Measurements from ENCODE around the gene NUMB. TPM values are rescaled to one million over a fixed set of nuclear protein-coding genes. Genes with fewer than 3 reads are reported as not detected.
A peak's percentile ranks its signal among the peaks of the same experiment; 100 is the strongest.

The NUMB gene
- total and polyA plus RNA-seq, 2 donors (not counting 3 experiments of a cell fraction or from before 2014, with no cell fraction given) = 128 to 164 TPM

GRCh38 chr14:73267474-73267873 lies 190.9 kb downstream of the NUMB start:
- Histone ChIP-seq H3K9me3 (replicated peaks; ENCODE audit: control insufficient read depth, insufficient read depth, low read length) (no peaks in the 10 kb centered on the region), H4K20me1 (replicated peaks; ENCODE audit: control insufficient read depth, extremely low read depth, insufficient read depth, low read length) (no peaks in the 10 kb centered on the region), H3K9me1 (replicated peaks; ENCODE audit: control insufficient read depth, extremely low read depth, insufficient read depth, low read length) (no peaks in the 10 kb centered on the region), H3K27ac (ENCODE audit: insufficient read depth, low read depth, low read length) (no peak overlapping the region), H3K79me2 (ENCODE audit: control insufficient read depth, insufficient read depth, low read length) (no peaks in the 10 kb centered on the region), H2AFZ (ENCODE audit: low read depth, low read length) (no peak overlapping the region), H3K36me3 (ENCODE audit: control insufficient read depth in 2 of 2, extremely low read depth in 1 of 2, insufficient read depth in 2 of 2, low read length in 2 of 2) (peaks cover 1 to 2% of the 10 kb centered on the region in 2 experiments), H3K4me1 (ENCODE audit: control insufficient read depth, extremely low read depth, insufficient read depth, low read length) (peaks cover 15% of the 10 kb centered on the region), H3K4me2 (ENCODE audit: insufficient read depth, low read length) (no peak overlapping the region), H3K27me3 (ENCODE audit: control insufficient read depth in 2 of 2, insufficient read depth in 2 of 2, low read length in 2 of 2) (no peaks in the 10 kb centered on the region), H3K4me3 (replicated peaks in 1 of 3; ENCODE audit: insufficient read depth in 1 of 3, low read depth in 1 of 3, low read length in 3 of 3) (no peak overlapping the region), H3K9ac (replicated peaks; ENCODE audit: extremely low read depth, insufficient read depth, low read length) (no peak overlapping the region)
- BruUV-seq (replicated peaks) = no TSS peak
- intact Hi-C loops (cut with micrococcal nuclease) = no loop called here
- DNase-seq (ENCODE audit: low read depth, low spot score) (no peak), FAIRE-seq (no peak)
- CTCF ChIA-PET = interaction anchor here (1.1 to 2.4 kb wide), 3 partner anchors 8 to 204 kb away, joined by 3 to 19 read pairs (median 3); no protein-coding TSS in a partner anchor
- TF ChIP-seq POLR2AphosphoS5 (IDR thresholded peaks at IDR 0.05; ENCODE audit: insufficient read depth, low read depth, low read length) (peak; percentile 24), GATA2 (IDR thresholded peaks at IDR 0.05; ENCODE audit: insufficient read depth, insufficient read length, low read depth, low read length) (no peak), JUN (IDR thresholded peaks at IDR 0.05; ENCODE audit: borderline replicate concordance, insufficient read depth, insufficient read length, low read depth) (no peak), MYC (IDR thresholded peaks at IDR 0.05; ENCODE audit: low read depth, low read length) (no peak), EZH2 (IDR thresholded peaks at IDR 0.05; ENCODE audit: borderline replicate concordance, low read depth, low read length, severe bottlenecking) (no peak), CTCF (IDR thresholded peaks at IDR 0.05; ENCODE audit: extremely low read depth in 1 of 2, insufficient read depth in 1 of 2, low read depth in 1 of 2, low read length in 2 of 2) (no peak), POLR2A (IDR thresholded peaks at IDR 0.05; ENCODE audit: low read depth, low read length) (no peak)
- POLR2A ChIA-PET = no interaction called here
- dilution Hi-C loops (cut with MboI; ENCODE audit: extremely low pct_ligation_motif_present, low sequenced_read_pairs) = no loop called here

Measured in endothelial cell of umbilical vein (primary cell).